GM10266 (cell line): Measurements from ENCODE around the gene C1orf159.
"Not testable (repeated sequence)": the region's sequence is repeated elsewhere in the genome, so short reads cannot be mapped to it uniquely, and the experiment has no call there.

Experiments used
- DNase-seq: peaks from one replicate; pipeline ENCODE4 v3.0.0; 2012; ENCODE audit errors: extremely low spot score
- TF ChIP-seq, protein P1 (sequence below): IDR thresholded peaks from 2 replicates; pipeline ENCODE4 v1.5.1; 2012; ENCODE audit warnings: mild to moderate bottlenecking, low read depth; ENCODE audit not compliant: control insufficient read depth, insufficient read depth; ENCODE audit errors: missing control alignments

The C1orf159 gene

GRCh38 chr1:1058088-1058905 lies 57.6 kb downstream of the C1orf159 start:
- no peak for DNase-seq
- TF ChIP-seq, protein P1, sequence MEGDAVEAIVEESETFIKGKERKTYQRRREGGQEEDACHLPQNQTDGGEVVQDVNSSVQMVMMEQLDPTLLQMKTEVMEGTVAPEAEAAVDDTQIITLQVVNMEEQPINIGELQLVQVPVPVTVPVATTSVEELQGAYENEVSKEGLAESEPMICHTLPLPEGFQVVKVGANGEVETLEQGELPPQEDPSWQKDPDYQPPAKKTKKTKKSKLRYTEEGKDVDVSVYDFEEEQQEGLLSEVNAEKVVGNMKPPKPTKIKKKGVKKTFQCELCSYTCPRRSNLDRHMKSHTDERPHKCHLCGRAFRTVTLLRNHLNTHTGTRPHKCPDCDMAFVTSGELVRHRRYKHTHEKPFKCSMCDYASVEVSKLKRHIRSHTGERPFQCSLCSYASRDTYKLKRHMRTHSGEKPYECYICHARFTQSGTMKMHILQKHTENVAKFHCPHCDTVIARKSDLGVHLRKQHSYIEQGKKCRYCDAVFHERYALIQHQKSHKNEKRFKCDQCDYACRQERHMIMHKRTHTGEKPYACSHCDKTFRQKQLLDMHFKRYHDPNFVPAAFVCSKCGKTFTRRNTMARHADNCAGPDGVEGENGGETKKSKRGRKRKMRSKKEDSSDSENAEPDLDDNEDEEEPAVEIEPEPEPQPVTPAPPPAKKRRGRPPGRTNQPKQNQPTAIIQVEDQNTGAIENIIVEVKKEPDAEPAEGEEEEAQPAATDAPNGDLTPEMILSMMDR: no peak

DNA sequence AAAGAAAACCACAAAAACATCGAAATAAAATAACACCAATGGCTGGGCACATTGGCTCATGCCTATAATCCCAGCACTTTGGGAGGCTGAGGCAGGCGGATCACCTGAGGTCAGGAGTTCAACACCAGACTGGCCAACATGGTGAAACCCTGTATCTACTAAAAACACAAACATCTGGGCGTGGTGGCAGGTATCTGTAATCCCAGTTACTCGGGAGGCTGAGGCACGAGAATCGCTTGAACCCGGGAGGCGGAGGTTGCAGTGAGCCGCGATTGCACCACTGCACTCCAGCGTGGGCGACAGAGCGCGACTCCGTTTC lies 58.2 kb downstream of the C1orf159 start:
- DNase-seq: not testable (repeated sequence)

- TF ChIP-seq, protein P1: no peak
- no peak for DNase-seq
Measured at GRCh38 chr1:1055841-1056736, 59.8 kb downstream of the C1orf159 start.

- no peak for DNase-seq
- TF ChIP-seq, protein P1: no peak
Measured at GRCh38 chr1:1054971-1055370, 60.9 kb downstream of the C1orf159 start.

GRCh38 chr1:1054099-1054700 lies 61.7 kb downstream of the C1orf159 start:
- DNase-seq: no peak

DNA sequence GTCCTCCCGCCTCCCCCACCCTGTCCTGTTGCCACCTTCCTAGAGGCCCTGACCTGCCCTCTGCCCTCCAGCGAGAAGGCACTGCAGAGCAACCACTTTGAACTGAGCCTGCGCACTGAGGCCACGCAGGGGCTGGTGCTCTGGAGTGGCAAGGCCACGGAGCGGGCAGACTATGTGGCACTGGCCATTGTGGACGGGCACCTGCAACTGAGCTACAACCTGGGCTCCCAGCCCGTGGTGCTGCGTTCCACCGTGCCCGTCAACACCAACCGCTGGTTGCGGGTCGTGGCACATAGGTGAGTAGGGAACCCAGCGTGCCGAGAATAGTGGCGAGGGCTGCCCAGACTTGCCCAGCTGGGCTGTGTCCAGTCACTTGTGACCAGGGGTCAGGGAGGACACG lies 62.2 kb downstream of the C1orf159 start:
- no peak for DNase-seq
- TF ChIP-seq, protein P1: no peak

More at GRCh38 chr1:1054099-1054700, 61.7 kb downstream of the C1orf159 start:
- TF ChIP-seq, protein P1: no peak

GRCh38 chr1:1053022-1053421 lies 62.9 kb downstream of the C1orf159 start:
- TF ChIP-seq, protein P1: no peak
- no peak for DNase-seq
